ENCODE results near the gene ANO4.

The ANO4 gene

GRCh38 chr12:100789975-100790374 lies 4.6 kb upstream of the ANO4 start:
- H3K36me3 ChIP-seq (ENCODE audit: control insufficient read depth, insufficient read depth, low read length): no peaks in the 10 kb centered on the region
- no peaks in the 10 kb centered on the region for H3K9me3 ChIP-seq (ENCODE audit: control insufficient read depth, low read length)
- no peaks in the 10 kb centered on the region for H3K27me3 ChIP-seq (replicated peaks; ENCODE audit: control insufficient read depth, insufficient read depth, low read length, poor library complexity, severe bottlenecking)
- H3K4me3 ChIP-seq (ENCODE audit: insufficient read depth, low read depth, low read length, poor library complexity, severe bottlenecking): no peak overlapping the region
- DNase-seq: no peak
- H3K27ac ChIP-seq (ENCODE audit: insufficient read depth, low read length, poor library complexity, severe bottlenecking): no peak overlapping the region
- no peaks in the 10 kb centered on the region for H3K4me1 ChIP-seq (ENCODE audit: control insufficient read depth, insufficient read depth, low read length, poor library complexity, severe bottlenecking)

DNA sequence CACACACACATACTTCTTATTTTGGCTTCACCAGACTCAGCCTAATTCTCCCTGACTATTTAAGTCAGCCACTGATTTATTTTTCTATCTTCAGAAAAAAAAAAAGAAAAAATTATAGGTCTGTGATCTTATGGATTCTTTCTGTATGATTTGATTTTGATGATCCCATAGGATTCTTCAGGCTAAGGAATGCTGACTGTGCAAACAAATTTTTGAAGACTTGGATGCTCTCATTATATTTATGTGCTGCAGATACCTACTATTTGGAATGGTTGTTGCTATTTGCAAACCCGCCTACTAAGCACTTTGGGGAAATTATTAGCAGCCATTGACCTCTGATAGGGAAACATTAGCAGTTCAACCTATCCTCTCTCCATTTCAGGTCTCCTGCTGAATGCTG lies 4.0 kb upstream of the ANO4 start:
- H3K27ac ChIP-seq (ENCODE audit: insufficient read depth, low read length, poor library complexity, severe bottlenecking): no peak overlapping the region
- H3K36me3 ChIP-seq (ENCODE audit: control insufficient read depth, insufficient read depth, low read length): no peaks in the 10 kb centered on the region
- no peaks in the 10 kb centered on the region for H3K9me3 ChIP-seq (ENCODE audit: control insufficient read depth, low read length)
- DNase-seq: no peak
- H3K4me1 ChIP-seq (ENCODE audit: control insufficient read depth, insufficient read depth, low read length, poor library complexity, severe bottlenecking): no peaks in the 10 kb centered on the region
- no peaks in the 10 kb centered on the region for H3K27me3 ChIP-seq (replicated peaks; ENCODE audit: control insufficient read depth, insufficient read depth, low read length, poor library complexity, severe bottlenecking)
- no peak overlapping the region for H3K4me3 ChIP-seq (ENCODE audit: insufficient read depth, low read depth, low read length, poor library complexity, severe bottlenecking)

DNA sequence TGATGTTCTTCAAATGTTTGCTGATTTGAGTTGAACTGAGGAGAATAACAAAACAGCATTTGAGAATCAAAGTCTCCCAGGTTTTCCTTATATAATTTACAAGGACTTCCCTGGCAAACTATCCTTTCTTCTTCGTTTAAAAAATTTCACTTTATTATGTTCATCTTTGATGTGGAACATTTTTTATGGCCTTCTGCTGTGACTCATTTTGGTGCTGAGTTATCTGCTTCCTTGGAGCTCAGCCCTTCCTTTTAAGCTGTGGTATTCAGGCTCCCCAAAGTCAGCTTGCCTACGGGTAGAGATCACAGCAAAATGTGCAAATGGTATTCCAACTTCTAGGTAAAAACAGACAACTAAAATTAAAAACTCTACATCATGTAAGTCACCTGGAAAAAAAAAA lies 1.4 kb upstream of the ANO4 start:
- Histone ChIP-seq H3K4me3 (ENCODE audit: insufficient read depth, low read depth, low read length, poor library complexity, severe bottlenecking) (no peak overlapping the region), H3K27me3 (replicated peaks; ENCODE audit: control insufficient read depth, insufficient read depth, low read length, poor library complexity, severe bottlenecking) (no peaks in the 10 kb centered on the region), H3K4me1 (ENCODE audit: control insufficient read depth, insufficient read depth, low read length, poor library complexity, severe bottlenecking) (no peaks in the 10 kb centered on the region), H3K36me3 (ENCODE audit: control insufficient read depth, insufficient read depth, low read length) (no peaks in the 10 kb centered on the region), H3K9me3 (ENCODE audit: control insufficient read depth, low read length) (no peaks in the 10 kb centered on the region), H3K27ac (ENCODE audit: insufficient read depth, low read length, poor library complexity, severe bottlenecking) (no peak overlapping the region)
- DNase-seq: no peak

GRCh38 chr12:100795174-100795799 lies 711 bp downstream of the ANO4 start:
- H3K27ac ChIP-seq (ENCODE audit: insufficient read depth, low read length, poor library complexity, severe bottlenecking): no peak overlapping the region
- no peaks in the 10 kb centered on the region for H3K27me3 ChIP-seq (replicated peaks; ENCODE audit: control insufficient read depth, insufficient read depth, low read length, poor library complexity, severe bottlenecking)
- no peak for DNase-seq
- no peak overlapping the region for H3K4me3 ChIP-seq (ENCODE audit: insufficient read depth, low read depth, low read length, poor library complexity, severe bottlenecking)
- H3K36me3 ChIP-seq (ENCODE audit: control insufficient read depth, insufficient read depth, low read length): no peaks in the 10 kb centered on the region
- no peaks in the 10 kb centered on the region for H3K4me1 ChIP-seq (ENCODE audit: control insufficient read depth, insufficient read depth, low read length, poor library complexity, severe bottlenecking)
- H3K9me3 ChIP-seq (ENCODE audit: control insufficient read depth, low read length): no peaks in the 10 kb centered on the region

GRCh38 chr12:100795800-100796179 lies 1.2 kb downstream of the ANO4 start:
- no peaks in the 10 kb centered on the region for H3K9me3 ChIP-seq (ENCODE audit: control insufficient read depth, low read length)
- no peak for DNase-seq
- H3K4me1 ChIP-seq (ENCODE audit: control insufficient read depth, insufficient read depth, low read length, poor library complexity, severe bottlenecking): no peaks in the 10 kb centered on the region
- H3K36me3 ChIP-seq (ENCODE audit: control insufficient read depth, insufficient read depth, low read length): no peaks in the 10 kb centered on the region
- H3K27me3 ChIP-seq (replicated peaks; ENCODE audit: control insufficient read depth, insufficient read depth, low read length, poor library complexity, severe bottlenecking): no peaks in the 10 kb centered on the region
- no peak overlapping the region for H3K27ac ChIP-seq (ENCODE audit: insufficient read depth, low read length, poor library complexity, severe bottlenecking)
- no peak overlapping the region for H3K4me3 ChIP-seq (ENCODE audit: insufficient read depth, low read depth, low read length, poor library complexity, severe bottlenecking)

DNA sequence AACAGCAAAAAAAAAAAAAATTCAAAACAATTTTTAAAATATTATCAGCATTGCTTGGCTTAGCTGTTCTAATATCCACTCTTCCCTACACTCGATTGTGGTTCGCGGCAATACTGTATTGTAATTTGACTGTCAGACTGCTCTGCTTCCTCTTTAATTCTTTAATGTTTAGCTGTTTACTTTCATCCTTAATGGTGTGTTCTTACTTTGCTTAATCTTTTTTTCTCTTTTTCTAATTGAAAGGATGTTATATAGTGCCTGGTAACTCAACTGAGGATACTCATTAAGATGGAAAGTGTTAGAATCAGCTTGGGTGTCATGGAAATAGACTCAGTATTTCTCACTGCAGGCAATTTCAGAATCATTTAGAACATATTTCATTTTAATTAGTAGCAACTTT lies 2.0 kb downstream of the ANO4 start:
- DNase-seq: no peak
- no peak overlapping the region for H3K4me3 ChIP-seq (ENCODE audit: insufficient read depth, low read depth, low read length, poor library complexity, severe bottlenecking)
- H3K36me3 ChIP-seq (ENCODE audit: control insufficient read depth, insufficient read depth, low read length): no peaks in the 10 kb centered on the region
- H3K27ac ChIP-seq (ENCODE audit: insufficient read depth, low read length, poor library complexity, severe bottlenecking): no peak overlapping the region
- H3K9me3 ChIP-seq (ENCODE audit: control insufficient read depth, low read length): no peaks in the 10 kb centered on the region
- no peaks in the 10 kb centered on the region for H3K27me3 ChIP-seq (replicated peaks; ENCODE audit: control insufficient read depth, insufficient read depth, low read length, poor library complexity, severe bottlenecking)
- no peaks in the 10 kb centered on the region for H3K4me1 ChIP-seq (ENCODE audit: control insufficient read depth, insufficient read depth, low read length, poor library complexity, severe bottlenecking)

- Histone ChIP-seq H3K27ac (ENCODE audit: insufficient read depth, low read length, poor library complexity, severe bottlenecking) (no peak overlapping the region), H3K9me3 (ENCODE audit: control insufficient read depth, low read length) (no peaks in the 10 kb centered on the region), H3K36me3 (ENCODE audit: control insufficient read depth, insufficient read depth, low read length) (no peaks in the 10 kb centered on the region), H3K4me1 (ENCODE audit: control insufficient read depth, insufficient read depth, low read length, poor library complexity, severe bottlenecking) (no peaks in the 10 kb centered on the region), H3K27me3 (replicated peaks; ENCODE audit: control insufficient read depth, insufficient read depth, low read length, poor library complexity, severe bottlenecking) (no peaks in the 10 kb centered on the region), H3K4me3 (ENCODE audit: insufficient read depth, low read depth, low read length, poor library complexity, severe bottlenecking) (no peak overlapping the region)
- no peak for DNase-seq
Observed at GRCh38 chr12:100797246-100797645, 2.7 kb downstream of the ANO4 start.

DNA sequence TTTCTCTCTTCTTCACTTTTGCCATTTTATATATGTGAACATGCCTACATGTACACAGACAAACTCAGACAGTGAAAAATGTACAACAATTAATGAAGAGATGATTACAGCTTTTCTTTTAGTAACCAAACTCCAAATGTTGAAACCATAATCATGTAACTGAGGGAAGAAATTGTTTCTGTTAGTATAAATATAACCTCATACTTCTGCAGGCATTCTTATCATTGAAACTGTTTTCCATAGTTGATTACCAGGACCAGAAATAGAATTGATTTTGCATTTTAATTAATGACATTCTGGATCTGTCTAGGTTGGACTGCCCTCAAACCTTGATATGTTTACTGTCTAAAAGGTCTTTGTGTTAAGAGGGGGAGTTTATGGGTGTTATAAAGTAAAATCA lies 3.2 kb downstream of the ANO4 start:
- no peak for DNase-seq
- Histone ChIP-seq H3K4me1 (ENCODE audit: control insufficient read depth, insufficient read depth, low read length, poor library complexity, severe bottlenecking) (no peaks in the 10 kb centered on the region), H3K4me3 (ENCODE audit: insufficient read depth, low read depth, low read length, poor library complexity, severe bottlenecking) (no peak overlapping the region), H3K36me3 (ENCODE audit: control insufficient read depth, insufficient read depth, low read length) (no peaks in the 10 kb centered on the region), H3K9me3 (ENCODE audit: control insufficient read depth, low read length) (no peaks in the 10 kb centered on the region), H3K27me3 (replicated peaks; ENCODE audit: control insufficient read depth, insufficient read depth, low read length, poor library complexity, severe bottlenecking) (no peaks in the 10 kb centered on the region), H3K27ac (ENCODE audit: insufficient read depth, low read length, poor library complexity, severe bottlenecking) (no peak overlapping the region)

DNA sequence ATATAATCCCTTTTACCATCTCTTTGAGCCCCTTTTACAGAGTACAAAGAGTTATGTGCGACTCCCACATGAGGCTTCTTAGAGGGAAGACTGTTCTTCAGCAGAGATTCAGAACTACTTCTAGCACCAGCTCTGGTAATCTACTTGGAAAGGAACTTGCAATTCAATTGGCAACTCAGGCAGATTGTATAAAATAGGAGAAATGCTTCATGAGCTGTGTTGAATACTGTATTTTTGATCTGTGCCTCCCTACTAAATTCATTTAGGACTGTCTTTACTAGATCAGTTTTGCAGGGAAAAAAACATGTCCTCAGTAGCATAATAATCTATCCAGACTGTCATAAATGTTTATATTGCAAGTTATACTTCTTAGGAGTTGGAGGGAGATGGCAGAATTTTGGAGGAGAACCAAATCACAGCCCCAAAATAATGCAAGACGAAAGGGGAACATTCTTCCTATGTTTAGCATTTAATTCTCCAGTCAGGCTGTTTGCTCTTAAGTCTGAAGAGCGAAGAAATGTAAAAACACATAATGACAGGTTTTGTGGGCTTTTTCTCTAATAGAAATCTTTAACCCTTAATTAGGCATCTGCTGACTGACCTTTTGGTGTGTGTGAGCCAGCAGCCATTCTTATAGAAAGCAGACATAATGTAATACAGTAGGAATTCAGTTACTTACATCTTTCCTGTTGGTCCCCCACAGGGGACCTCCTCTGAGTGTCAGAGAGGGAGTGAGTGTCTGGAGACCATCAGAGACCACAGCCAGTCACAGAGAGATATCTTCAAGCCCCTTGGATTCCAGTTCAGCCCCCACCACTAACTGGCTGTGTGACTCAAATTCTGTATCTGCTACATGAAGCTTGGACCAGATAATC lies 3.9 kb downstream of the ANO4 start:
- Histone ChIP-seq H3K9me3 (ENCODE audit: control insufficient read depth, low read length) (no peaks in the 10 kb centered on the region), H3K36me3 (ENCODE audit: control insufficient read depth, insufficient read depth, low read length) (no peaks in the 10 kb centered on the region), H3K4me1 (ENCODE audit: control insufficient read depth, insufficient read depth, low read length, poor library complexity, severe bottlenecking) (no peaks in the 10 kb centered on the region), H3K27me3 (replicated peaks; ENCODE audit: control insufficient read depth, insufficient read depth, low read length, poor library complexity, severe bottlenecking) (no peaks in the 10 kb centered on the region), H3K4me3 (ENCODE audit: insufficient read depth, low read depth, low read length, poor library complexity, severe bottlenecking) (no peak overlapping the region), H3K27ac (ENCODE audit: insufficient read depth, low read length, poor library complexity, severe bottlenecking) (no peak overlapping the region)
- no peak for DNase-seq

GRCh38 chr12:100799770-100800169 lies 5.2 kb downstream of the ANO4 start:
- no peaks in the 10 kb centered on the region for H3K9me3 ChIP-seq (ENCODE audit: control insufficient read depth, low read length)
- no peaks in the 10 kb centered on the region for H3K27me3 ChIP-seq (replicated peaks; ENCODE audit: control insufficient read depth, insufficient read depth, low read length, poor library complexity, severe bottlenecking)
- no peaks in the 10 kb centered on the region for H3K36me3 ChIP-seq (ENCODE audit: control insufficient read depth, insufficient read depth, low read length)
- H3K4me1 ChIP-seq (ENCODE audit: control insufficient read depth, insufficient read depth, low read length, poor library complexity, severe bottlenecking): no peaks in the 10 kb centered on the region
- no peak for DNase-seq
- H3K4me3 ChIP-seq (ENCODE audit: insufficient read depth, low read depth, low read length, poor library complexity, severe bottlenecking): no peak overlapping the region
- no peak overlapping the region for H3K27ac ChIP-seq (ENCODE audit: insufficient read depth, low read length, poor library complexity, severe bottlenecking)

Data from effector memory CD4-positive, alpha-beta T cell (primary cell).